ENCODE results near the gene PCID2. TPM values are rescaled to one million over a fixed set of nuclear protein-coding genes. Genes with fewer than 3 reads are reported as not detected.

PCID2 gene
- total RNA-seq, 4 donors from 2014 or later: 38.4 to 61.7 (median 46.0) TPM

DNA sequence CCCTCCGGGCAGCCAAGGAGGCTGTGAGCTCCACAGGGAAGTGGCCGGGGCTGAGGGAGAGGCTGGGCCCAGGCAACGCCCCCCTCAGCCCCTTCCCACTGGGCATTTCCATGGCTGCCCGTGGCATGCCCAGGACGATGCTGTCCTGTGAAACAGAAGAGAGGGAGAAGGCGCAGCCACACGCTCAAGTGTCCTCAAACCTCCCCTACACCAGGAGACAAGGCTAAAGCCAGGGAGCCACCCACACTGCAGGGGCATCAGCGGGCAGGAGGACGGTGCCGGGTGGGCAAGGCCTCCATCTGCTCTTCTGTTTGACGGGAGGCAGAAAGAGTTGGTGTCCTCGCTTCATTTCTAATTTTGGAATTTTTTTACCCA is 64.2 kb downstream of the PCID2 start:
- TF ChIP-seq, protein P1, sequence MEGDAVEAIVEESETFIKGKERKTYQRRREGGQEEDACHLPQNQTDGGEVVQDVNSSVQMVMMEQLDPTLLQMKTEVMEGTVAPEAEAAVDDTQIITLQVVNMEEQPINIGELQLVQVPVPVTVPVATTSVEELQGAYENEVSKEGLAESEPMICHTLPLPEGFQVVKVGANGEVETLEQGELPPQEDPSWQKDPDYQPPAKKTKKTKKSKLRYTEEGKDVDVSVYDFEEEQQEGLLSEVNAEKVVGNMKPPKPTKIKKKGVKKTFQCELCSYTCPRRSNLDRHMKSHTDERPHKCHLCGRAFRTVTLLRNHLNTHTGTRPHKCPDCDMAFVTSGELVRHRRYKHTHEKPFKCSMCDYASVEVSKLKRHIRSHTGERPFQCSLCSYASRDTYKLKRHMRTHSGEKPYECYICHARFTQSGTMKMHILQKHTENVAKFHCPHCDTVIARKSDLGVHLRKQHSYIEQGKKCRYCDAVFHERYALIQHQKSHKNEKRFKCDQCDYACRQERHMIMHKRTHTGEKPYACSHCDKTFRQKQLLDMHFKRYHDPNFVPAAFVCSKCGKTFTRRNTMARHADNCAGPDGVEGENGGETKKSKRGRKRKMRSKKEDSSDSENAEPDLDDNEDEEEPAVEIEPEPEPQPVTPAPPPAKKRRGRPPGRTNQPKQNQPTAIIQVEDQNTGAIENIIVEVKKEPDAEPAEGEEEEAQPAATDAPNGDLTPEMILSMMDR (IDR thresholded peaks at IDR 0.05; ENCODE audit: low read depth): no peak

DNA sequence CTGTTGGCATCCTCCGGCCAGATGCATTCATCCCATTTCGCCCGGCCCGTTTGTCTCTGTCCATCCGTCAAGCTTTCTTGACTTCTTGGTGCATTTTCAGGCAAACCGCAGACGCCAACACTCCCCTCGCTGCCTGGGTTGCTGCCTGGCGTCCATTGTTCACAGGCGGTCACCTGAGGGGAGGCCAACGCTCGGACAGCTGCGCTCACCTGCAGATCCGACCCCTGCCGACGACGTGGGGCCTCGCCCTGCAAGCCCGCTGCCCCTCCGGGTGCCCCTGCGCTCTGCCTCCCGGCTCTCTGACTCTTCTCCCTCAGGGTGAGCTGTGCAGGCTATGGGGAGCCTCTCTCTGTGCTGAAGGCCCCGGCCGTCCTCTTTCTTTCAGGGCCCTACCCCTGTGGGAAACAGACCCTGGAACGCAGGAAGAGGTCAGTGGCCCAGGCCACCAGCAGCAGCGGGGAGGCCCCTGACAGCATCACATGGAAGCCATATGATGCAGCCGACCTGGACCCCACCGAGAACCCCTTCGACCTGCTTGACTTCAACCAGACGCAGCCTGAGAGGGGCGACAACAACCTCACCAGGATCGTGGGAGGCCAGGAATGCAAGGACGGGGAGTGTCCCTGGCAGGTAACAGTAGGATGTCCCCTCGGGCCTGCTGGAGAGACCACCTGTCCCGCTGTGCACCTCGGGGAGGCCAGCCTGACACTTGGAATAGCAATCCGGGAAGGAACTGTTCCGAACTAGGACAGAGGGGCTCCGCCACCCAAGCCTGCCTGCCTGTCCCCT is 64.8 kb downstream of the PCID2 start:
- TF ChIP-seq, protein P1 (IDR thresholded peaks at IDR 0.05; ENCODE audit: low read depth): no peak

DNA sequence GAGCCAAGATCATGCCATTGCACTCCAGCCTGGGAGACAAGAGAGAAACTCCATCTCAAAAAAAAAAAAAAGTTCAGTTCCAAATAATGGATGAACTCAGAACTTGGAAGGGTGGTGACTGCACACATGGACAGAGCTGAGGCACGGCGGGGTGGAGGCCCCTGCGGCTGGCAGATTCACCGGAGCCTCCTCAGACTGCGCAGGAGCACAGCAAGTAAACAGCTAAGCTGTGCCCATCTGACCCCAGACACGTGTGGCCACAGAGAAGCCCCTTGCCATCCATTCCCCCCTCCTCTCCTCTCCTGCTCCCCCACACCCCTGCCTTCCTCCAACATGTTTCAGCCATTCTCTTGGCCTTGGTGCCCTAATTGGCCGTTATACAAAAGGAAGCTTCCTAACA is 65.6 kb downstream of the PCID2 start:
- TF ChIP-seq, protein P1 (IDR thresholded peaks at IDR 0.05; ENCODE audit: low read depth): no peak

DNA sequence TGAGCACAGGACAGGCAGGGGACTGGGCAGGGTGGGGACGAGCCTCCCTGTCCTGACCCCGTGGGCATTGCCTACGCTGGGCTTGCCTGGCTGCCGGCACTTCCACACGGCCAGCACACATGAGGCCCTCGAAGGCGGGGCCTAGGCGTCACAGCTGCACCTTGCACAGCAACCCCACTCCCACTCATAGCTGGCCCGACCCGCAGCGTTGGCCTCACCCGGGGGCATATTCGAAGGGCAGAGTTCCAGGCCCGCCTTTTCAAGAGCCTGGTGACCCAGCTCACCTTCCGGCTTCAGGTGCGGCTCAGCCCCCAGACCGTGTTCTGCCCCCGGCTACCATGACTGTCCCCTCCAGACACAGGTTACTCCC is 66.9 kb downstream of the PCID2 start:
- TF ChIP-seq, protein P1 (IDR thresholded peaks at IDR 0.05; ENCODE audit: low read depth): no peak

DNA sequence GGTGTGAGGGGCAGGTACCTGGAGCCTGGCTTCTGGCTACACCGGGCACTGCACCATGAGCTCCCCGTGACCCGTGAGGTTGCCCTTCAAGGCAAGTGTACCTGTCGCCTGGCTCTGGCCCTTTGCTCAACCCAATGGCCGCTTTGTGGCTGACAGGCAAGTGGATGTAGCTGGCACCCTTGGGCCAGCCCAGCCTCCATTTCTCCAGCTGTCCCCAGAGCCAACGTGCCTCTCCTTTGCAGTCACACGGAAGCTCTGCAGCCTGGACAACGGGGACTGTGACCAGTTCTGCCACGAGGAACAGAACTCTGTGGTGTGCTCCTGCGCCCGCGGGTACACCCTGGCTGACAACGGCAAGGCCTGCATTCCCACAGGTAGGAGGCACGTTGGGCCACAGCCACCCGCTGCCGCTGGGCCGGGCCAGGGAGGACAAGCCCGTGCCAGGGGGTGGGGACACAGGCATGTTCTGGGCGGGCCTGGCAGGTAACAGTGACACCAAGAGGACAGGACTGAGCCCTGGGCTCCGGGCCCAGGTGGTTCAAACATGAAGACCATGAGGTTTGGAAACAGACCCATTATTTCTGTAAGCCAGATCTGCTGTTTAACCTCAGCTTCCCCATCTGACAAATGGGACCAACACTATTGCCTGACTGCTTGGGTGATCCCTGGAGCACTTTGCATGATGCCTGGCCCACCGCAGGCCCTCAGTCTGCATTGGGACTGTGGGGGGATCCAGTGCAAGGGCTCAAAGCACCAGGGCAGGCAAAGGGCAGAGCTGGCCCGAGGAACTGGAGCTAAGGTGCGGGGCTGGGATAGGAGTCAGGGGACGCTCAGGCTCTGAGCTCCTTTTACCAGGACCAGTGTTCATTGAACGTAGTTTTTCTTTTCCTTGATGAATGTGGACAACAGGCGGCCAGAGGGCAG is 67.5 kb downstream of the PCID2 start:
- TF ChIP-seq, protein P1 (IDR thresholded peaks at IDR 0.05; ENCODE audit: low read depth): no peak

DNA sequence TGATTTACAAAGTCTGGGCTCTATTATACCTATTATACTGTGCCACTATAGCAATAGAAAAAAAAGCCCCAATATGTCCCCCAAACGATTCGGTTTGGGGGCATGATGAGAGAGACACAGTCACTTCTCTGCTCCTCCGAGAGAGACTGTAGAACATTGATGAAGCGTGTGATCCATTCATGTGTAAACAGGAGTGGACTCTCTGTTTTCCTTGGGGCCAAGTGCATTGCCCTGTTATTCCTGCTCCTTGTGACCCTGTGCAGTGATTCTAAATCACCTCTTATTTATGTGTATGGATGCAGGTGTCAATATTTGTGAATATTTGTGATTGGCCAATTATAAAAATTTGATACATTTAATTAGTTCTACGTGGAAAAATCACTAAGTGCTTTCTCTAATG is 68.9 kb downstream of the PCID2 start:
- TF ChIP-seq, protein P1 (IDR thresholded peaks at IDR 0.05; ENCODE audit: low read depth): no peak

All from subcutaneous adipose tissue (tissue), 4 donors.